NCI-H69 (cell line): Measurements from ENCODE around the gene GCK.
"Not testable (repeated sequence)": the region's sequence is repeated elsewhere in the genome, so short reads cannot be mapped to it uniquely, and the experiment has no call there.

Source experiments
- DNase-seq: peaks from one replicate; lab custom pipeline; 2025; lab: John Stamatoyannopoulos, UW

The GCK gene

DNA sequence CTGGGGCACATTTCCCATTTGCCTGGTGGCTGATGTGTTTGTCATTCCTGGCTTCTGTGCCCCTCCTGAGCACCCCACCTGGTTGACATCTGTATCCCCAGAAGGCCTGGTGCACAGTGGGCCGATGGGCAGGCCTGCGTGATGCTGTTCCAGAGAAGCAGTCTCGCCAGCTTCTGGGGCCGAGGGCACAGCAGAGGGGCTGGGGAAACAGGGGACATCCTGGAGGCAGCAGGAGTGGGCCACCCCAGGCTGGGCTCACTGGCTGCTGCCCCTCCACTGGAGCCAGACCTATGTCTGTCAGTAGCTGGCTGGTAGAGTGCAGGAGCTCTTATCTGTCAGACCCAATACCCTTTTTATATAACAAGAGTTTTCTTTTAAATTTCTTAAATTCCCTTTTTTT lies 47.2 kb downstream of the GCK start:
- DNase-seq = no peak

DNA sequence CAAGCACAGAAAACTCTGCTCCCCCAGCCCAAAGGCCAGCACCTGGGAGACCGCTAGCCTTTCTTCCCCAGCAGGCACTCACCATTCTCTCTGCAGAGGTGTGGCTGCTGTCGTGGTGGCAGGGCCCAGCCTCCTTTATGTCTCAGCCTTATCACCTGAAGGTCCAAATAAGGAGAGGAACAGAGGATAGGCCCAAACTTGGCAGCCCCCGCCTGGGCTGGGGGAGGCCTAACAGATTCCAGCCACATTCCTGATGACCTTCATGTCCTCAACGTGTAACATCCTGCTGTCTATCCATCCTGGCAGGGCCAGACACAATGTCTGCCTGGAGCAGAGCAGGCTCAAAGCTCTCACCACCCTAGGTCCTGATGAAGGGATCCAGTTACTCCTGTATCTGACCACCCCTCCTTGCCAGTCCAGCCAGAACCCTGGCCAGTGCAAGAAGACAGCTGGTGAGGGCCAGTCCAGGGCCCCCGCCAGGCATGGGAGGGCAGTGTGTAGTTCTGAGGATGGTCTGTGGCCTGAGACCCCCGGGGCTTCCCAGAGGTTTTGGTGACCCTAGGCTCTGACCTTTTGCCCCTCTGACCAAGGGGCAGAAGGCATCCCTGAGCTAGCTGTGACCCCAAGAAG lies 47.9 kb downstream of the GCK start, which contains the start of gene MYL7:
Gene MYL7, minus strand, starts transcription at position 112 of the 630 bp plus-strand sequence. Its CDS starts 27 bp downstream, at position 85.
- DNase-seq = no peak

DNA sequence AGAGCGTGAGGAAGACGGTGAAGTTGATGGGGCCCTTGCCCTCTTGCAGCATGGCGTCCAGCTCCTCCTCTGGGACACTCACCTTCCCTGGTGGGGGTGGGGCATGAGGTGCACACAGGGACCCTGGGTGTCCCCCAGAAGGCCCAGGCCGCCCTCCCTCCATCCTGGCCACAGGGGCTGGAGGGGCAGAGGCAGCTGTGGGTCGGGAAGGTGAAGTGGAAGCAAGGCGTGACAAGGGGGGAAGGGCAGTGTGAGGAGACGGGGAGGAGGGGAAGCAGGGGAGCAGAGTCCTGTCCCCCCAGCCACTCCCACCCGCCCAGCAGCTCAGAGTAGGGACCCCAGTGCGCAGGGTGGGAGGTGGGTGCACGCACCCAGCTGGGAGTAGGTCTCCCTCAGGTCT lies 48.9 kb downstream of the GCK start:
- no peak for DNase-seq

DNA sequence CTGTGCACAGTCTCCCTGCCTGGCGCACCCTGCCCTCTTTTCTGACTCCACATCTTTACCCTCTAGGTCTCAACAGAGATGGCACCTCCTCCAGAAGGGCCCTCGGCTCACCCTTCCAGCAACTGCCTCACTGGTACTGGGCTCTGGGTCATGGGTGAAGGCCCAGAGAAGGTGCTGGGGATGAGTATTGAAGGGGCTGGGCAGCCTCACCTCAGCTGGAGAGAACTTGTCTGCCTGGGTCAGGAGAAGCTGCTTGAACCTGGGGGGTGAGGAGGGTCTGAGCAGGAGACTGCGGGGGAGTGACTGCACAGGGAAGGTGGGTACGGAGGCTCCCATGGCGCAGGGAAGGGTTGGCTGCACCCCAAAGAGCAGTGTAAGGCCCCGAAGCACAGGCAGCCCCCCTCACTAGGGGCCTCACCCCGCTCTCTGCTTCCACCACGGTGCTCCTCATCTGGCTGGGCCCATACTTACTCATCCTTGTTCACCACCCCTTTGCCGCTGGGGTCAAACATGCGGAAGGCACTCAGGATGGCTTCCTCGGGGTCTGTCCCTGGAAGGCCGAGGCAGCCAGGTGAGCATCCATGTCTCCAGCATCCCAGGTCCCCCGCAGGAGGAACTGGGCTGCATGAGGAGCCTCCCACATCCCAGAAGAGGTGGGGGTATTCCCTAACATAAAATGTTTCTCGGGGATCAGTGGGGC lies 49.8 kb downstream of the GCK start:
- DNase-seq = no peak

DNA sequence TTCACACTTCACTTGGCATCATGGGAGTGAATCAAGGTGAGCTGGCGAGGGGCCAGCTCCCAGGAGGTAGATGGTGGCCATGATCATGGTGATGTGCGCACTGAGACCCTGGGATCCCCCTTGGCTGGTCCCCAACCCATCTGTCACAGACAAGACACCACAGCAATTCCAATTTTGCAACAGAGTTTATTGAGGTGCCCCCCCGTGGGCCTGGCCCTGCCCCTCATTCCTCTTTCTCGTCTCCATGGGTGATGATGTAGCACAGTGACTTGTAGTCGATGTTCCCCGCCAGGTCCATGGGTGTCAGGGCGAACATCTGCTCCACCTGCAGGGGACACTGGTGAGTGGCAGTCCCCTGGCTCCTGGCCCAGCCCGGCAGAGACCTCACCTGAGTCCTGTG lies 50.5 kb downstream of the GCK start:
- peak; percentile 65 for DNase-seq

DNA sequence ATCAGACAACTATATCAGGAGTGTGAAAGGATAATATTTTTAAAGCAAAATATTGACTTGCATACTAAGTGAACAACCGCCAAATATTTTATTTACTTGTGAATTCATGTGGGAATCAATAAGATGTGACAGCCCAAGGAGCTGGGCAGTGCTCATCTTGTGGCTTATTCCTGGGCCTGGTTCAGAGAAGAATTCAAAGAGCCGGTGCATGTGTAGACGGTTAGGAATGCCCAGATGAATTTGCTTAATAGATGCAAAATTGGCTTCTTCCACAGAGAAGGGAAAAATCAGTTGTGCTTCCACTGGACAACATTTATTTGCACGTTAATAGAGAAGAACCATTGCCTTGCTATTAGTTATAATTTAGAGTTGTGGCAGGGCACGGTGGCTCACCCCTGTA lies 52.5 kb downstream of the GCK start:
- DNase-seq = no peak

DNA sequence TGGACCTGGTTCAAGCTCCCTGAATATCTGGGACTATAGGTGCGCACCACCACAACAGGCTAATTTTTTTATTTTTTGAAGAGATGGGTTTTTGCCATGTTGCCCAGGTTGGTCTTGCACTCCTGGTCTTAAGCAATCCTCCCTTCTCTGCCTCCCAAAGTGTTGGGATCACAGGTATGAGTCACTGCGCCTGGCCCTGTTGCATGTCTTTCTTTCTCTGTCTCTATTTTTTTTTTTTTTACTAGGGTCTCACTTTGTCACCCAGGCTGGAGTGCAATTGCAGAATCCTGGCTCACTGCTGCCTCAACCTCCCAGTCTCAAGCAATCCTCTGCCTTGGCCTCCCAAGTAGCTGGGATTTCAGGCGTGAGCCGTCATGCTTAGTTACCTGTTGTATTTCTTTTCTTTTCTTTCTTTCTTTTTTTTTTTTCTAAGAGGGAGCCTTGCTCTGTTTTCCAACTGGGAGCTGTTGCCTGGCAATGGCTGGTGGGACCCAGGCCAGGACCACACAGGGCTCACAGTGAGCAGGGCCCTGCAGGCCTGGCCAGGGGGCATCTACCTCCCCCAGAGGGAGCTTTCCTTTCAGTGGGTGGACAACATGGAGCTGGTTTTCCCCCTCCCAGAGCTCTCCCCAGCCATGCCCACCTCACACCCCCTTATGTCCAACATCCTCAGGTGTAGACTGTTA lies 54.2 kb downstream of the GCK start:
- DNase-seq = no peak

DNA sequence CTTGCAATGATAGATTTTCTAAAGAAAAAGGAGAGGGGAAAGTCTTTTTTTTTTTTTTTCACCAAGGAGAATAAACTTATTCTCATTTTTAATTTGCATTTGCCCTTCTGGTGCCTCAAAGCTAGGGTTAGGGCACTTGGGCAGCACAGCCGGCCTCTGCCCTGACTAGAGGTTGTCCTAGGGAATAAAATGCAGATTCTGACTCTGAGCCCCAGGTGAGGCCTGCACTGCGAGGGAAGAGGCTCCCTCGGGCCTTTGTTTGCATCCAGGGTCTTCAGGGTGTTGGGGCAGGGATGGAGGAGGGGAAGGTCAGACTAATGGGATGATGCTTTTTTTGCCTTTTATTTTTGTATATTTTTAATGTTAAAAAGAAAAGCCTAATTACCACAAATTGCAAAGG lies 55.9 kb downstream of the GCK start:
- DNase-seq = no peak

DNA sequence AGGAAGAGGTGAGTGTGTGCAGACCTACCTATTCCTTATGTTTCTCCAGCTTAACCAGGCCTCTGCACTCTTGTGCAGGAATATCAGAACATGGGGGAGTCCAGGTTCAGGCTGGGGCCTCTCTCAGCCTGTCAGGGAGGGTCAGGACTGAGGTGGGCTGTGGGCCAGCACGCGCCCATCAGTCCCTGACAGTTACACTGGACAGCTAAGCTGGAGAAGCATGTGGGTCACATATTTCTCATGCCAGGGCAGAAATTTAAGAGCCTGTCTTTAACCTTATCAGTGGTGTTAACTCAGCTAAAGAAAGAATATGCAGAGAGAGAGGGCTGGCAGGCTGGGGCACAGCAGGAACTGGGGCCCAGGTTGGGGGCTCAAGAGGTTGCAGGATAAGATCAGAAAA lies 57.2 kb downstream of the GCK start:
- DNase-seq = no peak

DNA sequence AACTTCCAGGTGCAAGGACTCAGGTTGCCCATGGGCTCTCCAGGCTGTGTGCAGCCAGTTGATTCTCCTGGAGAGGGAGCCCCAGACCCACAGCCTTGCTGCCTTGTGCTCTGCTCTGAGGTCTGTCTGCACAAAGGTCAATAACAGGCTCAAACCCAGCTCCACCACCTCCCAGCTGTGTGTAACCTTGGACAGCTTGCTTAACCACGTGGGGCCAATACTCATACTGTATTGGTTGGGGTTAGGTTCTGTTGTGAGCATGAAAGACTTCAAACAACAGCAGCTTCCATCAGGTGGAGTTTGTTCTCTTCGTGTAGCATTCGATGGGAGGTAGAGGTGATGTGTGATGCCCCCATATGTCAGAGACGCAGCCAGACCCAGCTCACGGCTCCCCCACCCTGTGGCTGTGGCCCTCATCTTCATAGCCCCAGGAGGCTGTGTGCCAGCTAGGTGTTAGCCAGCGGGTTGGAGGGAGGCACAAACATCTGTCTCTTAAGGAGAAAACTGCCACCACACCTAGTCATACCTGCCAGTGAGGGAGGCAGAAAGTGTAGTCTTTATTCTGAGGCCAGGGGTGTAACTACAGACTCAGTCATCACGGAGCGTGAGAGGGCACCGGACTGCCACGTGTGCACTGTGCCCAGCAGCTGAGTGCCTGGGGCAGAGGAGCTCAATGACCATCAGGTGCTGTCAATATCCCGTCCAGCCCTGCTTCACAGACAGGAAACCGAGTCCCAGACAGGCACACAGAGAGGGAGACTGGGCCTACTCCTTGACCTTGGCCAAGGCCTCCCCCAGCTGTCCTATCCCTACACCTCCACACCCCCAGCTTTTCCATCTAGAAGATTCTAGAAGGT lies 57.8 kb downstream of the GCK start:
- DNase-seq = peak; percentile 71

DNA sequence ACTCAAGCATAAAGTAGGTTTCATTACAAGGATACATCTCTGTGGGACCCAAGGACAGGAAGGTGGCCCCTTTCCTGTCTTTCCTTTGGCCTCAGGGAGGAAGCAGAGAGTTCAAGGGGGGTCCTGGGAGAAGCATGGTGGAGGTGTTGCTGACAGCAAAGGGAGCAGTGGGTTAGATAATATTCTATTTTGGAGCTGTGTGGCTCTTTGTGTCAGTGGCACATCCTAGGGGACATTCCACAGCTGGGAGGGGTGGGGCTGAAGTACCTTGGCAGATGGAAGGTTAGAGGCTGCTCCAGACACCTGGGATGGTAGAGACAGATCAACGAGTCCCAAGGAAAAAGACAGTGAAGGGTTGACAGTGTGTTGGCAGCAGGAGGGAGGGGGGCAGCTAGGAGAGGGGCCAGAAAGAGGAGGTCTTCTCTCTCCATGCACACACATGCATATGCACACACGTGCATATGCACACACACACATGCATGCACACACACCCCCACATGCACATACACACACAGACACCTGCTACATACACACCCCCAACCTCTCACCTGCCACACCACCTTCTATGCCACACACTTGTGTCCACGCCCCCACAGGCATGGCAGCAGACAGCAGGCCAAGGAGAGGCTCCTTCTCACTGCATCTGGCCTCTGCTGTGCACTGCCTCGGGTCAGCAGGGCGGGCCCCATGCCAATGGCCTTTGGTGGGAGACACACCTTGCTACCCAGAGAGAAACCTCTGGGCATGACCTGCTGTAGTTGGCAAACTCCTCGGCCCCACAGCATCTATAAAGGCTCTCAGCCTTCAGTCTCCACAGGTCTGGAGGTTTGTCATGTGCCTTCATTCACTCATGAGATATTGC lies 60.3 kb downstream of the GCK start:
- DNase-seq = no peak

DNA sequence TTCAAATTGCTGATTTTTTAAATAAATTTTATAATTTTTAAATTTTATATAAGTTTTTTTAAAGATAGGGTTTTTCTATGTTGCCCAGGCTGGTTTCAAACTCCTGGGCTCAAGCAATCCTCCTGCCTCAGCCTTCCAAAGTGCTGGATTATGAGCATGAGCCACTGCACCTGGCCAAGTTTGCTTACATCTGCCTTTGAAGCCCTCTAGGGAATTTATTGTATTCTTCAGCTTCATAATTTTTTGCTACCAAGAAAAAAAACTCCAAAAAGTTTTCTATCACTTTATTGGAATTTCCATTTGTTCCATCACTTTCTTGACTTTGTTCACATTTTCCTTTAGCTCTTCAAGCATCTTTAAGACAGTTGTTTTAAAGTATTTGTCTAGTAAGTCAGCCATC lies 62.1 kb downstream of the GCK start:
- DNase-seq = no peak

DNA sequence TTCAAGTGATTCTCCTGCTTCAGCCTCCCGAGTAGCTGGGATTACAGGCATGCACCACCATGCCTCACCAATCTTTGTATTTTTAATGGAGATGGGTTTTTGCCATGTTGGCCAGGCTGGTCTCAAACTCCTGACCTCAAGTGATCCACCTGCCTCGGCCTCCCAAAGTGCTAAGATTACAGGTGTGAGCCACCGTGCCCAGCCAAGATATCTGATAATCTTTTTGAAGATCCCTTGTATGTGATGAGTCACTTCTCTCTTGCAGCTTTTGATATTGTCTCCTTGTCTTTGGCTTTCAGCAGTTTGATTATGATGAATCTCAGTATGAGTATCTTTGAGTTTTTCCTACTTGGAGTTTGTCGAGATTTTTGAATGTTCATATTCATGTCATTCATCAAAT lies 62.7 kb downstream of the GCK start:
- DNase-seq = not testable (repeated sequence)

DNA sequence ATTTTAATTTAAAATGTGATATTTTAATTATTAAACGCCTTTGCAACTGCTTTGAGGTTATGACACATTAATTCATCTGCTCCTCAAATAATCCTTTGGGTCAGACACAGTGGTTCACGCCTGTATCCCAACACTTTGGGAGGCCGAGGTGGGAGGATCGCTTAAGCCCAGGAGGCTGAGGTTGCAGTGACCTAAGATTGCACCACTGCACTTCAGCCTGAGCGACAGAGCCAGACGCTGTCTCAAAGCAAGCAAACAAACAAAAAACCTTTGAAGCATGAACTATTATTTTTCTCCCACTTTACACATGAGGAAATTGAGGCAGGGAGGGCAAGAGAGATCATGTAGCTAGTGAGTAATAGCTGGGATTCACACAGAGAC lies 64.4 kb downstream of the GCK start:
- DNase-seq = no peak

DNA sequence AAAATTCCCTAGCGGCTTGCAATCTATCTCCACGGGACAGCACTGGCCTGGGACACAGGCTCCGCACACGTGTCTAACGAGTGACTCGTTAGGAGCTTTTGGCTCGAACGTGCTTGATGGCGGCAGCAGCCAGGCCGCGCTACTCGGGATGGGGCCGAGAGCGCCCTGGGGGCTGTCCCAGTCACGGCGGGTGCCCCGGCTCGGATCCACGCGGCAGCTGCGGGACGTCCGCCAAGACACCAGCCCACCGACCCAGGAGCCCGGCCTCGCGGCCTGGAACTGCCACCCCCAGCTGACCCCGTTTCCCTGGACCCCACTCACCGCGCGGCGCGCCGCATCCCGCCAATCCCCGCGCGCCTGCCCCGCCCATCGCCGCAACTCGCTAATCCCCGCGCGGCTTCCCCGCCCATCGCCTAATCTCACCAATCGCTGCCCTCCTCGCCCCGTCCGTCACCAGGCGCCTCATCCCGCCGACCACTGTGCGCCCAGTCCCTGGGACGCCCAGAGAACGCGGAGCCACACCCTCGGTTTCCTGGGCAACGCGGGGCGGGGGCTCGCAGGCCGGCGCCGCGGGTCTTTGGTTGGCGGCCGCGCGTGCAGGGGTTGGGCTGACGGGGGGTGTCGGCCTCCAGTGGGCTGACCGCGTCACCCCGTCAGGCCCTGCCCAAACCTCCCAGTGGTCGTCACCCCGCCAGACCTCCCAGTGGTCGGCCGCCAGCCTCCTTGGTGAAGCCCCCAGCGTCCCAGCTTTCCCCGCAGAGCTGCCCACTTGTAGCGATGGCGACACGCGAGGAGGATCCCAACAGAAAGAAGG lies 65.8 kb downstream of the GCK start, which contains the start of gene POLD2:
Gene POLD2, minus strand, starts transcription at position 359 of the 814 bp plus-strand sequence. CDS start 1,495 bp downstream, outside the sequence.
- DNase-seq = peak; percentile 99

DNA sequence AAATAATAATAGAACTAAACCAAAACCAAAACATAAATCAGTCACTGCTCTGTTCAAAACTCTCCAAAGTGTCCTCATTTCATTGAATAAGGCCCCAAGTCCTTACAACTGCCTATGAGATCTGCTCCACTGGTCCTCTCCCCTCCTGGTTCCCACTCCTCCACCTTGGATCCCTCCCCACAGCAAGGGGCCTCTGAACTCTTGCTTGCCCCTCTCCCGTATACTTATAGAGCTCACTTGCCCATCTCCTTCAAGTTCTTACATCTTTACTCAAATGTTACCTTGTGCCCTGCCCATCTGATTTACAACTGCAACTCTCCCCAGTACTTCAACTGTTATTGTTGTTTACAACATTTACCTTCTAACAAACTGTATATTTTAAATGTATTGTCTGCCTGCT lies 66.7 kb downstream of the GCK start:
- no peak for DNase-seq

DNA sequence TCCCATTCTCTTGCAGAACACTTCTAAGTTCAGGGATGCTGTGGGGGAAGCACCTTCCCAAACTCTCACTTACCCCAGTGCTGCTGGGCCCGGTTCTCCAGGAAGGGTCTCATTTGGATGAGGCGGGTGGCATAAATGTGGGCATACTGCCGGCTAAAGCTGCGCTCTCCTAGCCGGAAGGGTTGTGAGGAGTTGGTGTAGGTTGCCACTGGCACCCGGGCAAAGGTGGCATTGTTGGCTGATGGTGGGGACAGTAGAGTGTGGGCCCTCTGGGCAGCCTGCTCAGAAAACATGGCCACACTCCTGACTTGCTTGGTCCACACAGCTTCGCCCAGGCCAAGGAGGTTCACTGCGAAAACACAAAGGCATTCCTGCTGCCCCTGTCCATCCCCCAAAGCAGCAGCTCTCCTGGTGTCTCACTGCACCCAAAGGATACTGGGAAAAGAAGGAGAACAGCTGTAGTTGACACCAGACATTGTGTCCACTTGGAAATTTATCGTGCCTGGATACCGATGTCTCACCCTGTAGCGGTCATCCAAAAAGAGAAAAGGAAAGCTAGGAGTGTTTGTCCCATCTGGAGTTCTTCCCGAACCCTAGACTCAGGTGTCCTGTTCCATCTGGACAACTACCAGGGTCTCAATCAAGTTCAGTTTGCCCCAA lies 67.3 kb downstream of the GCK start:
- DNase-seq = no peak

DNA sequence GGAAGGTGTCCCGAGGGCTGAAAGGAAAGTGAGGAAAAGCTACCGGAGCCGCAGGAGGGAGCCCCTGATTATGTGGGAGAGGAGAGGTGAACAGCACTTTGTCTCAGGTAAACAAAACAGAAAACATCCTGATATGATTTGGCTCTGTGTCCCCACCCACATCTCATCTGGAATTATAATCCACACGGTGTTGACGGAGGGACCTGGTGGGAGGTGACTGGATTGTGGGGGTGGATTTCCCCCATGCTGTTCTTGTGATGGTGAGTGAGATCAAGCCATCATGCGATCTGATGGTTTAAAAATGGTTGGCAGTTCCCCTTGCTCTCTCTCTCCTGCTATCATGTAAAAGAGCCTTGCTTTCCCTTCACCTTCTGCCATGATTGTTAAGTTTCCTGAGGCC lies 68.8 kb downstream of the GCK start:
- DNase-seq = no peak

DNA sequence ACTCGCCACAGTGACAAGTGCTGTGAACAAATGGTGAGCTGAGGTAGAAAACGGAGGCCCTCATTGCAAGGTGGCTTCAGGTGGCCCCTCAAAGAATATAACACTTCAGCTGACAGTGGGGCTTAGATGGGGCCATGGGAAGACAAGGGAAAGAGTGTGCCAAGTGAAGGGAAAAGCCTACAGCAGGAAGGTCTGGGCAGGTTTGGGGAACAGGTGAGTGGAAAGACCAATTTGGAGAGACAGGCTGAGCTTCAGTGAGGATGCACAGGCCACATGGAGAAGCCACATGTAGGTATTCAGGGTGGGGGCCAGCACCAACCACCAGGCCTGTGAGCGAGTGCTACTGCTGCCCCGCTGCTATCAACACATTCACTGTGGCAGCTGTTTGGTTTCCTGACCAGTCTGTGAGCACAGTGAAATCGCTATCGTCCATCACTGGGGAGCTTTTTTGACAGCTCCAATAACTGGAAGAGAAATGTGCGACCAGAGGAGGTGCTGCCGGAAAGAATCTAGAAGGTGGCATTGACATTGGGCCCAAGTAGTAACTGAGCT lies 69.3 kb downstream of the GCK start:
- no peak for DNase-seq
